Breast epithelium (tissue), 3 donors: Measurements from ENCODE around the gene CHST1.

Experiments used
- CTCF ChIP-seq, 3 donors: fragments of 450-650 bp; IDR thresholded peaks; one replicate each; pipeline ENCODE4 v1.5.1; 2016 to 2017; ENCODE audit warnings: antibody characterized with exemption in 3 of 3, mild to moderate bottlenecking in 3 of 3, moderate library complexity in 3 of 3
- POLR2A ChIP-seq: fragments of 450-650 bp; IDR thresholded peaks from one replicate; pipeline ENCODE4 v1.6.1; 2016; ENCODE audit warnings: antibody characterized with exemption, mild to moderate bottlenecking, moderate library complexity

- TF ChIP-seq CTCF (IDR thresholded peaks at IDR 0.05) (no peak), POLR2A (no peak)
These were observed 15.8 kb downstream of the CHST1 start for GRCh38 chr11:45649544-45650165.
